B cell (primary cell): ENCODE results near the gene CNPPD1. TPM values are rescaled to one million over a fixed set of nuclear protein-coding genes. Genes with fewer than 3 reads are reported as not detected.

Experiments used
- ATAC-seq: fragments of 200-7000 bp; cut with Tn5 transposase; one replicate; pipeline ENCODE4 v1.10.0; 2021; ENCODE audit warnings: low read depth, mild to moderate bottlenecking, moderate number of reproducible peaks, moderate library complexity
- CTCF ChIA-PET: fragments of 350-600 bp; sonication (Branson Sonifier 250); formaldehyde crosslinking; loops from one replicate; lab custom pipeline; 2021; ENCODE audit warnings: antibody characterized with exemption, inconsistent platforms; lab: Charles Lee
- POLR2A ChIA-PET: fragments of 350-600 bp; sonication (Branson Sonifier 250); formaldehyde crosslinking; loops from one replicate; lab custom pipeline; 2021; ENCODE audit warnings: antibody characterized with exemption; lab: Charles Lee
- DNase-seq: peaks from one replicate; pipeline ENCODE4 v3.0.0; 2013
- H2AFZ ChIP-seq: 2 replicates; pipeline ENCODE4 v1.6.1; 2012; ENCODE audit warnings: mild to moderate bottlenecking, low read depth, low read length; ENCODE audit not compliant: insufficient read depth, poor library complexity, severe bottlenecking
- H3K27ac ChIP-seq, 2 donors: 1 replicate in 1 of 2; 2 replicates in 1 of 2; pipeline ENCODE4 v1.5.1; 2012 to 2013; ENCODE audit warnings: low read length in 2 of 2, mild to moderate bottlenecking in 2 of 2, moderate library complexity in 1 of 2
- H3K27me3 ChIP-seq, 4 experiments: fragments of 200-600 bp in 1 of 4; sonication (generic) in 1 of 4; replicated peaks in 1 of 4; 1 replicate in 2 of 4; 2 replicates in 2 of 4; pipeline versions ENCODE4 v1.6.1 to v1.7.0; 2013 to 2016; ENCODE audit warnings: low read length in 3 of 4, mild to moderate bottlenecking in 2 of 4, mixed read lengths in 1 of 4, moderate library complexity in 1 of 4; ENCODE audit not compliant: insufficient read depth in 4 of 4, control insufficient read depth in 3 of 4; ENCODE audit errors: control extremely low read depth in 1 of 4
- H3K36me3 ChIP-seq, 2 experiments: replicated peaks in 1 of 2; 1 replicate in 1 of 2; 2 replicates in 1 of 2; pipeline versions ENCODE4 v1.6.1 to v1.7.1; 2013; ENCODE audit warnings: low read length in 1 of 2; ENCODE audit not compliant: insufficient read depth in 2 of 2, control insufficient read depth in 1 of 2; ENCODE audit errors: control extremely low read depth in 1 of 2, extremely low read depth in 1 of 2
- H3K4me1 ChIP-seq, 2 donors: fragments of 200-600 bp in 1 of 2; sonication (generic) in 1 of 2; 1 replicate in 1 of 2; 2 replicates in 1 of 2; pipeline versions ENCODE4 v1.5.1 to v1.6.1; 2013 to 2017; ENCODE audit warnings: low read length in 2 of 2; ENCODE audit not compliant: control insufficient read depth in 2 of 2, insufficient read depth in 2 of 2
- H3K4me2 ChIP-seq: replicated peaks from 2 replicates; pipeline ENCODE3; 2012; ENCODE audit warnings: mild to moderate bottlenecking, low read depth, low read length; ENCODE audit not compliant: poor library complexity, severe bottlenecking
- H3K4me3 ChIP-seq, 5 experiments: fragments of 200-600 bp in 1 of 5; sonication (generic) in 1 of 5; 1 replicate in 3 of 5; 2 replicates in 2 of 5; pipeline versions ENCODE4 v1.5.1 to v1.7.0; 2011 to 2016; ENCODE audit warnings: low read length in 4 of 5, mild to moderate bottlenecking in 4 of 5, low read depth in 2 of 5, control low read depth in 1 of 5, moderate library complexity in 1 of 5; ENCODE audit not compliant: insufficient read depth in 1 of 5; ENCODE audit errors: control extremely low read depth in 1 of 5, extremely low read depth in 1 of 5
- H3K79me2 ChIP-seq: fragments of 200-600 bp; sonication (generic); one replicate; pipeline ENCODE4 v1.6.0; 2016; ENCODE audit warnings: low read length; ENCODE audit not compliant: control insufficient read depth, insufficient read depth
- H3K9ac ChIP-seq: fragments of 200-600 bp; sonication (generic); 2 replicates; pipeline ENCODE4 v1.6.1; 2017; ENCODE audit warnings: mild to moderate bottlenecking, low read length, moderate library complexity
- H3K9me3 ChIP-seq, 3 donors: one replicate each; pipeline versions ENCODE4 v1.6.1 to v1.7.1; 2013; ENCODE audit warnings: low read length in 2 of 3; ENCODE audit not compliant: control insufficient read depth in 2 of 3, insufficient read depth in 1 of 3; ENCODE audit errors: control extremely low read depth in 1 of 3
- H4K20me1 ChIP-seq: 2 replicates; pipeline ENCODE4 v1.6.0; 2012; ENCODE audit warnings: mild to moderate bottlenecking, low read length; ENCODE audit not compliant: insufficient read depth, control insufficient read depth, poor library complexity, severe bottlenecking
- H3K27ac Mint-ChIP-seq: one replicate; pipeline ENCODE4 v1.8.0; 2021; ENCODE audit warnings: mixed read lengths
- H3K27me3 Mint-ChIP-seq: one replicate; pipeline ENCODE4 v1.8.0; 2021; ENCODE audit warnings: mixed read lengths
- H3K4me1 Mint-ChIP-seq: one replicate; pipeline ENCODE4 v1.8.0; 2021; ENCODE audit warnings: mixed read lengths
- H3K4me3 Mint-ChIP-seq: one replicate; pipeline ENCODE4 v1.8.0; 2021; ENCODE audit warnings: mixed read lengths
- H3K9me3 Mint-ChIP-seq: one replicate; pipeline ENCODE4 v1.8.0; 2022; ENCODE audit warnings: mixed read lengths; ENCODE audit not compliant: insufficient read depth
- CTCF ChIP-seq: fragments of 200-600 bp; IDR thresholded peaks from one replicate; pipeline ENCODE4 v1.8.0; 2022; ENCODE audit warnings: antibody characterized with exemption, mild to moderate bottlenecking
- EZH2 ChIP-seq: IDR thresholded peaks from 2 replicates; pipeline ENCODE4 v1.6.1; 2012; ENCODE audit warnings: borderline replicate concordance, low read depth, mild to moderate bottlenecking, moderate library complexity, low read length; ENCODE audit not compliant: insufficient read depth, poor library complexity, severe bottlenecking
- WGBS: methylation state at CpG from one replicate; pipeline ENCODE4 v1.1.5; 2013; ENCODE audit warnings: missing lambda C conversion rate; ENCODE audit not compliant: insufficient coverage; 5-methylcytosine and 5-hydroxymethylcytosine counted together
- intact Hi-C: fragments of 100-400 bp; cut with micrococcal nuclease; formaldehyde crosslinking; loops from one replicate; pipeline ENCODE4 v1.10.0; 2022
- polyA plus RNA-seq: library from polyadenylated mRNA; depleted of rRNA; stranded (reverse); fragments of >200 nt; gene quantifications from 2 replicates; pipeline ENCODE4 v1.2.3, GENCODE V29; 2012
- total RNA-seq, 2 donors: library from RNA; stranded (reverse); fragments of 120-200 nt in 1 of 2; gene quantifications; 1 replicate in 1 of 2; 2 replicates in 1 of 2; pipeline versions ENCODE4 v1.2.3 to v1.2.4, GENCODE V29; 2013 to 2022

Gene CNPPD1
- total and polyA plus RNA-seq, 2 donors (not counting 1 experiment from before 2014, with no cell fraction given) = 150 to 159 TPM

GRCh38 chr2:219207884-219208740, 31.4 kb upstream of the CNPPD1 start:
- Histone ChIP-seq H3K9me3 (no peaks in the 10 kb centered on the region), H3K27me3 (no peaks in the 10 kb centered on the region), H2AFZ (no peak overlapping the region), H3K9ac (no peak overlapping the region), H3K4me1 (peaks cover 16 to 23% of the 10 kb centered on the region in 2 donors), H4K20me1 (peaks cover 14% of the 10 kb centered on the region), H3K36me3 (peaks cover 7 to 24% of the 10 kb centered on the region in 2 experiments), H3K4me3 (no peak overlapping the region), H3K79me2 (peaks cover 6% of the 10 kb centered on the region), H3K27ac (peak overlapping the region in 1 of 2 donors; percentile 94), H3K4me2 (peak overlapping the region; percentile 80)
- Mint-ChIP-seq H3K27ac (peak overlapping the region; percentile 79), H3K4me3 (peak overlapping the region; percentile 69), H3K27me3 (no peaks in the 10 kb centered on the region), H3K4me1 (peaks cover 28% of the 10 kb centered on the region), H3K9me3 (no peaks in the 10 kb centered on the region)
- no peak for ATAC-seq
- CTCF ChIA-PET = interaction anchor here (0.7 to 7.3 kb wide), 9 partner anchors 16 to 92 kb away, joined by 3 to 65 read pairs (median 4); partner anchors contain the start of genes CNPPD1, NHEJ1 and TUBA4A
- TF ChIP-seq CTCF = no peak
- no peak for TF ChIP-seq EZH2
- no peak for DNase-seq
- POLR2A ChIA-PET = interaction anchor here (3.0 kb wide), 1 partner anchor 32 kb away, joined by 46 read pairs; the partner anchor contains the start of genes CNPPD1 and RETREG2
- WGBS = 85% methylated on average over 11 of the region's 17 CpGs
- intact Hi-C loops = loop anchor here (1.0 to 2.0 kb wide), 2 partner anchors 21 to 37 kb away; partner anchors contain the start of genes ANKZF1, ATG9A, GLB1L and STK16
